Karpas-422 (cell line): ENCODE measurements around the gene PPP1R11. TPM values are rescaled to one million over a fixed set of nuclear protein-coding genes. Genes with fewer than 3 reads are reported as not detected.
"Not testable (repeated sequence)": the region's sequence is repeated elsewhere in the genome, so short reads cannot be mapped to it uniquely, and the experiment has no call there.

Experiments
- DNase-seq: peaks from one replicate; pipeline ENCODE4 v3.0.0-alpha.2; 2015
- H2AFZ ChIP-seq: fragments of 200-600 bp; sonication (generic); 2 replicates; pipeline ENCODE4 v1.6.1; 2014; ENCODE audit warnings: antibody characterized with exemption, low read length, mixed read lengths
- H3K27ac ChIP-seq: fragments of 200-600 bp; sonication (generic); 2 replicates; pipeline ENCODE4 v1.5.1; 2014; ENCODE audit warnings: mild to moderate bottlenecking, low read length, moderate library complexity
- H3K27me3 ChIP-seq: fragments of 200-600 bp; sonication (generic); 2 replicates; pipeline ENCODE4 v1.6.1; 2014; ENCODE audit warnings: low read length, mixed read lengths
- H3K36me3 ChIP-seq: fragments of 200-600 bp; sonication (generic); 2 replicates; pipeline ENCODE4 v1.6.1; 2014; ENCODE audit warnings: low read length, mixed read lengths; ENCODE audit not compliant: insufficient read depth
- H3K4me1 ChIP-seq: fragments of 200-600 bp; sonication (generic); 2 replicates; pipeline ENCODE4 v1.6.1; 2014; ENCODE audit warnings: mild to moderate bottlenecking, low read length, mixed read lengths
- H3K4me2 ChIP-seq: fragments of 200-600 bp; sonication (generic); 2 replicates; pipeline ENCODE4 v1.6.1; 2014; ENCODE audit warnings: low read length, low read depth, mild to moderate bottlenecking; ENCODE audit not compliant: poor library complexity, severe bottlenecking
- H3K4me3 ChIP-seq: fragments of 200-600 bp; sonication (generic); 2 replicates; pipeline ENCODE4 v1.5.1; 2014; ENCODE audit warnings: mild to moderate bottlenecking, antibody characterized with exemption, low read length, mixed read lengths
- H3K79me2 ChIP-seq: fragments of 200-600 bp; sonication (generic); 2 replicates; pipeline ENCODE4 v1.6.1; 2014; ENCODE audit warnings: mild to moderate bottlenecking, low read length, mixed read lengths
- H3K9ac ChIP-seq: fragments of 200-600 bp; sonication (generic); 2 replicates; pipeline ENCODE4 v1.6.0; 2014; ENCODE audit warnings: low read length
- H3K9me2 ChIP-seq: fragments of 200-600 bp; sonication (generic), shearing (Covaris generic); replicated peaks from 2 replicates; pipeline ENCODE4 v1.6.0; 2014; ENCODE audit warnings: mild to moderate bottlenecking, low read length, moderate library complexity; ENCODE audit not compliant: insufficient read depth
- H3K9me3 ChIP-seq: fragments of 300-700, 200-600 bp; sonication (generic); 2 replicates; pipeline ENCODE4 v1.6.1; 2014; ENCODE audit warnings: low read length, mixed read lengths
- H4K20me1 ChIP-seq: fragments of 200-600 bp; sonication (generic); 2 replicates; pipeline ENCODE4 v1.6.1; 2014; ENCODE audit warnings: mild to moderate bottlenecking, antibody characterized with exemption, low read length, low read depth; ENCODE audit not compliant: insufficient read depth
- small RNA-seq: library from RNA; depleted of rRNA; stranded (forward); fragments of <200 nt; gene quantifications from one replicate; pipeline ENCODE3, GENCODE V24; 2014
- total RNA-seq: library from RNA; depleted of rRNA; stranded (reverse); fragments of >200 nt; shearing (Covaris generic); gene quantifications from 2 replicates; pipeline ENCODE4 v1.2.3, GENCODE V29; 2014; ENCODE audit warnings: low replicate concordance; rRNA removed

The PPP1R11 gene
- total RNA-seq, 1 experiment from 2014 or later = 31.5 TPM

DNA sequence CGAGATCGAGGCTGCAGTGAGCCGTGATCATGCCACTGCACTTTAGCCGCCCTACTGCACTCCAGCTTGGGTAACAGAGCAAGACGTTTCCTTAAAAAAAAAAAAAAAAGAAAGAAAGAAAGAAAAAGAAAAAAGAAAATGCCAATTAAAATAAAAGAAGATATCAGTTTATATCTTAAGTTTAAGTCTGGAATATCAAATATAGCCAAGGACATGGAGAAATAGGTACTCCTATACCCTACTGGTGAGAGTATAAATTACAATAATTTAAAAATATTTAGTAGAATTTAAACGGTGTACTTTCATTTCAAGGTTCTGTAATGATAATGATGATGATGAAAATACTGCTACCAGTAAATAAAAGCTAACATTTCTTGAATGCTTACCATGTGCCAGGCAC lies 49.7 kb downstream of the PPP1R11 start:
- H2AFZ ChIP-seq = no peak overlapping the region
- H3K27me3 ChIP-seq = no peaks in the 10 kb centered on the region
- H3K4me1 ChIP-seq = no peaks in the 10 kb centered on the region
- no peaks in the 10 kb centered on the region for H3K9me3 ChIP-seq
- H3K4me3 ChIP-seq = no peak overlapping the region
- H3K79me2 ChIP-seq = no peaks in the 10 kb centered on the region
- no peak overlapping the region for H3K4me2 ChIP-seq
- no peak overlapping the region for H3K27ac ChIP-seq
- H3K9ac ChIP-seq = no peak overlapping the region
- DNase-seq = no peak
- H4K20me1 ChIP-seq = no peaks in the 10 kb centered on the region
- no peaks in the 10 kb centered on the region for H3K36me3 ChIP-seq
- H3K9me2 ChIP-seq = no peaks in the 10 kb centered on the region

DNA sequence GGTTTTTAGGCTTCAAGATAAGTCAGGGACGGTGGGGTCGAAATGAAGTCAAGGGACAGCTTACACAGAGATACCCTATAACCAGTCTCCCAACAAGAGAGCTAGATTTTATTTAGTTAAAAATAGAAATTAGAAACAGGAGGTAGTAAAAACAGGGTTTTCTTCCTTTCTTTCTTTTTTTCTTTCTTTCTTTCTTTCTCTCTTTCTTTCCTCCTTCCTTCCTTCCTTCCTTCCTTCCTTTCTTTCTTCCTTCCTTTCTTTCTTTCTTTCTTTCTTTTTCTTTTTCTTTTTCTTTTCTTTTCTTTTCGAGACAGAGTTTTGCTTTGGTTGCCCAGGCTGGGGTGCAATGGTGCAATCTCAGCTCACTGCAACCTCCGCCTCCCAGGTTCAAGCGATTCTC lies 51.7 kb downstream of the PPP1R11 start:
- H3K9me3 ChIP-seq, H3K4me1 ChIP-seq, H4K20me1 ChIP-seq, H3K27me3 ChIP-seq, H2AFZ ChIP-seq, H3K4me2 ChIP-seq, DNase-seq, H3K9ac ChIP-seq, H3K9me2 ChIP-seq, H3K79me2 ChIP-seq, H3K36me3 ChIP-seq, H3K4me3 ChIP-seq, H3K27ac ChIP-seq: not testable (repeated sequence)

Small RNA genes within 50 kb of the gene (small RNA-seq; reads per million reads assigned to genes)
- not detected for gene RF02218
- gene RF02219 = not detected
- gene RF02220 = not detected

Other genes starting within 250 kb of the PPP1R11 start
- gene HLA-G, start 239.4 kb upstream of the PPP1R11 start, total RNA-seq = not detected in 2 replicates
- gene HLA-A, start 124.7 kb upstream of the PPP1R11 start, total RNA-seq = 739 and 1,496 TPM in 2 replicates
- gene POLR1H, start 5.9 kb upstream of the PPP1R11 start, total RNA-seq = 64.3 and 85.1 TPM in 2 replicates
- gene RNF39, start 8.6 kb downstream of the PPP1R11 start, total RNA-seq = not detected in 2 replicates
- gene TRIM31, start 45.9 kb downstream of the PPP1R11 start, total RNA-seq = not detected in 2 replicates
- gene TRIM40, start 68.9 kb downstream of the PPP1R11 start, total RNA-seq = not detected in 2 replicates
- gene TRIM10, start 94.0 kb downstream of the PPP1R11 start, total RNA-seq = not detected in 2 replicates
- not detected in 2 replicates for gene TRIM15, start 96.3 kb downstream of the PPP1R11 start, total RNA-seq
- 37.0 and 49.7 TPM in 2 replicates for gene TRIM26, start 146.2 kb downstream of the PPP1R11 start, total RNA-seq